ENCODE results near the gene GMDS.

Gene GMDS

DNA sequence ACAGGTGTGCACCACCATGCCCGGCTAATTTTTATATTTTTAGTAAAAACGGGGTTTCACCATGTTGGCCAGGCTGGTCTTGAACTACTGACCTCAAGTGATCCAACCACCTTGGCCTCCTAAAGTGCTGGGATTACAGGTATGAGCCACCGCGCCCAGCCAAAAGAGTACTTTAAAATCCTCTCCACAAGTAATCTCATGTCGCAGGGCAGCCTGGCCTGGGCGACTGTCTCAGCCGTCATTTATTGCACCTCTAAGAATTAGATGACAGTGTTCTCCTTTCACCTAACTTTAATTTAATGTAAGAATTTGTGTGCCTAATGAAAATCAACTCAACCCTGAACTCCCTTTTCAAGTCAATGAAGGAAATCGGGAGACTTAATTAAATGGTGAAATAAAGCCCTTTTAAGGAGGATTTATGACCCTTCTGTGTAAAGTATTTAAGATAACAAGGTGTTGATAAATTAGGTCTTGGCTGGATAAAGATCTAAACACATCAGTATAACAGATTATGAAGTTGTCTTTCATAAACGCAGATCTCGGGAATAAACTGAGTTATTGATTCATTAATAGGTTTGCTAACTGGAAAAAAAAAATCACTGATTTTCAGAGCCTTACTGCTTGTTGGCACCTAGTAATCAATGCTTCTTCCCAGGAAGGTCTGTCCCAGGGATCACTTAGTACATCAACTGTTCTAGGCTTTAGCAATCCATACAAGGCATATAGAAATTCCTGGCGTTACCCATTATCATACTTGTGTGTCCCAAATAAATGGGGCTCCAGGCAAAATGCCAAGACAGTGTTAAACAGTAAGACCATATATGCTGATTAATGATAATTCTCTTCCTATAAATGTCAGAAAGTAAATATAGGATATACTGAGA, 209.3 kb downstream of the GMDS start:
- no peak for DNase-seq (ENCODE audit: low read depth in 2 of 2)

DNA sequence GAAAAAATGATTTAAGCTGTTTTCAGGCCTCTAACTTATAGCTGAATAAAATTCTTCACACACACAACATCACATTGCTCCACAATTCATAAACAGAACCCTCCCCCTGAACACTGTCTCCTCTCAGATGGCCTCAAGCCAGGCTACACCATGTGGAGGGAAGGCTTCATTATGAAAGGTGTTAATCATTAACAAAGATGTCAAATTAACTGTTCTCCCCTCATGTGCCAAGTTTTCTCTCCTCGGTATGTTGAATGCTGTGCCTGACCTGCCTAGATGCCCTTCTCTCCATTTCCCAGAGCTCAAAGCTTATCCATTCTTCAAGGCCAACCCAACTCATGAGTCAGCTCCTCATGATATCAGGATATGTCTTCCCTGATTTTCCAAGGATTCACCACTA, 210.4 kb downstream of the GMDS start:
- DNase-seq (ENCODE audit: low read depth in 2 of 2) = no peak

DNA sequence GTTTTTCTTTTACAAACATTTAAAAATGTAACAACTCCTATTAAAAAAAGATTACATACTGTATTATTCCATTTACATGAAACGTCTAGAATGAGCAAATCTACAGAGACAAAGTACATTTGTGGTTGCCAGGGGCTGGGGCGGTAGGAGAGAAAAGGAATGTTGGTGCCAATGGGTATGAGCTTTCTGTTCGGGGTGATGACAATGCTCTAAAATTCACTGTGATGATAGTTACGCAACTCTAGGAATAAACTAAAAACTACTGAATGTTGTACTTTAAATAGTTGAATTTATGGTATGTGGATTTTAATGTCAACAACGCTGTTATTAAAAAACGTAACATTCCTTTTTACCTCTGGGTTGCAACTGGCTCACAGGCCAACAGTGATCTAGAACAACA, 211.1 kb downstream of the GMDS start:
- no peak for DNase-seq (ENCODE audit: low read depth in 2 of 2)

DNA sequence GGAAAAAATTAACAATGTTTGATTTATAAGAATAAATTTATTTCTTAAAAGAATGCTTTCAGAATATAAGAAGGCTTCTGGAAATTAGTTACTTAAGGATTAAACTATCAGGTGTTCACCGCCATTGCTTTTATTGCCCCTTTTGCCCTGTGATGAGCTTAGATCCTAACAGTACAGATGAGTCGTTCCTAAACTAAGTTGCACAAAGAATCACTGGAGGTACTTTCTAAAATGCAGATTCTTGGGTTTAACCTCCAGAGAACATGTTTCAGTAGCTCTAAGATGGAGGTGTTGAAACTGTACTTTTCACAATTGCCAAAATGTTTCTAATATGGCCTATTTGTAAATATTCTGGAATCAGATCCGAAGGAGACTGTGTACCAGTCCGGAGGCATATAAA, 211.9 kb downstream of the GMDS start:
- no peak for DNase-seq (ENCODE audit: low read depth in 2 of 2)

DNA sequence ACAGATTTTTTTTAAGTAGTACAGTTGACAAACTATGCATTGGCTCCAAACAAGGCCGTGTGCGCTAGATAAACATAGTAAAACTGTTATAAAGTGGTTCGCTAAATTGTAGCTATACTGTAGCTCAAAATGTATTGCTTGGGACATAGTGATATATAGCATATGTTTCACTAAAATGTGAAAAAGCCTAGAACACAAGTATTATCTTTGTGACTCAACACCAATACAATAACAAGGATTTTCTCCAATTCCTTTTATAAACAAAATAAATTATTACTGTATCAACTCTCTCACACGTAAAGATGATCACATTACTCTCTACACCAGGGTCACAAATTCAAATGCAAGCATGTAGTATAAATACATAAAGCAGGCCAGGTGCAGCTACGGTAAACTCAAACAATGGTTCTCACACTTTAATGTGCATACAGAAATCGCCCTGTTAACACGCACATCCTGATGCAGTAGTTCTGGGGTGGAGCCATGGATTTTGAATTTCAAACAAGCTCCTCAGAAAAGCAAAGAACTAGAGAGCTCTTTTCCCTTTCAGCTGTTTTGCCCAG, 214.6 kb downstream of the GMDS start:
- no peak for DNase-seq (ENCODE audit: low read depth in 2 of 2)

DNA sequence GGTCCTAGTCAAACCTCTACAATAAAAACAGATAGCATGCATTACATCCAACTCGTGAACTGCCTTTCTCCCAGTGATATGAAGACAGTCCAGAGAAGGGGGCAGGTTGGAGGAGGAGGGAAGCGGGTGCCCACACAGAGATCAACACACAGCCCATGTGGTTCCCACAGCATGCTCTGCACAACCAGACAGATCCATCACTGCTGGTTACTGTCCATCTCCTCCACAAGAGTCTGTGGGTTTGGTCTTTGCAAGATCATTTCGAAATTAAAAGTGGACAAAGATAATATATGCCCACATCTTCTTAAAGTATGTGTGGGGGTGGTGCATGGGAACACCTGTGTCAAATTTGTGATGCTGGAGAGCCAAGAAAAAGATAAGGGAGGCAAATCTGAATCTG, 215.5 kb downstream of the GMDS start:
- DNase-seq (ENCODE audit: low read depth in 2 of 2) = no peak

DNA sequence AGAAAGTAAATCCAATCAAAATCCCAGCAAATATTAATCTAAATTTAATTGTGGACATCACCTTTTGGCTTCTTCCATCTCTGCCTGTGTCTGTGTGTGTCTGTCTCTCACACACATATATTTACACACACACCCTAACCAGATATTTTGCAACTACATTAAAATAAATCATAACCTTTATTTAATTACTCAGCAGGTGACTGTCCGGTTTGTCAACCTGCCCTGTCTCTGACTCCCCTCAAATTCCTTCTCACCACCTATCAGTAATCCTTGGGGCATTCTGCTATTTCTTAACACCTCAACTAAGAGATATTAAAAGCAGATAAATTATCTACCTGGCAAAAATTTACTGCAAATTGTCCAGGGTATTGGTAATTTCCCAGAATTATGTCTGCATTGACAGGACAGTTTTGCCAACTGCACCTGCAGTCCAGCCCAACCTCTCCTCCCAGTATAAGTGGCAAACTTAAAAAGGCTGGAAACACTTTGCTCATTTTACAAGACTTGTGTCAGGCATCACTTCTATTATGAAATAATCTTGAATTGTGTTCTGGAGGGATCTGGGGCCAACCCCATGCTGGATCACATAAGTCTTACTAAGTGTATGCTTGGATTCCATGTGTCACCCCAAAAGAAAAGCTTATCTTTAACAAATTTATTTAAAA, 216.1 kb downstream of the GMDS start:
- DNase-seq (ENCODE audit: low read depth in 2 of 2) = no peak

DNA sequence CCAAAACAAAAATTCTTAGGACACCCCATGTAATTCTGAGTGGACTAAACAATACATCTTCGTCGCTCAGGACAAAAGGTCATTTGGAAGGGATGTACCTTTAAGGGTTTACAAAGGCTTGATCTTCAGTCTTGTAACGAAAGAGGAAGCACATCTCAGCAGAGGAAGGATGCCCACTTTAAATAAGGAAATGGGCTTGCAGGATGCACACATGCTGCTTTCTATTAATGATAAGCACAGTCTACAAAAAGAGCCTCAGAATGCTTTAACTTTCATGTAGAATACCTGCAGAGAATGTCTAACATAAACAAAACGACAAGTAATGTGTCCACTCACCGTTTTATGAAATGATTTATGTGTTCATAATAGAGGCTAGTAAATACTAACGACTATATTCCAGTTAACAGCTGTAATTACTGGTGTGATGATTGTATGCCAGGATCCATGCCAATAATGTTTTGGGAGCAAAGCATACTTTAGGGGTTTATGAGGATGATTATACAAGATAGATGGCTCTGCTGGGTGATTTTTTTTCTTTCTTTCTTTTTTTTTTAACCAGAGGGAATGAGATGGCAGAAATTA, 216.9 kb downstream of the GMDS start:
- no peak for DNase-seq (ENCODE audit: low read depth in 2 of 2)

DNA sequence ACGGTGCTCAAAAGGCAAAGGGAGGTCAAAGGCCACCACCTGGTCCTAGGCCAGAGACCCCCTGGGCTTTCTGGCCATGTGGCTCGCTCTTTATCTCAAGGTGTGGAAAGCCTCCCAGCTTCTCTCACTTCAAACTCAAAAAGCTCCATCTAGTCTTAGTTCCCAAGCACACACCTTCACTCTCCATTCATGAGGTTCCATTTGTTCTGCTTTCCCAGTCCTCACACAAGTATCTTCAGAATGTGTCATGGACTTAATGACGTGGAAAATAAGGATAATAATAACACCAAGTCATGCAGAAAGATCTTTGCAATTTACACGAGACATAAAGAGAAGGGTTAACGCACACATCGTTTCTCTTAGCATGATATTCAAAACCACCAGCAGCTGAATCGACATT, 219.3 kb downstream of the GMDS start:
- DNase-seq (ENCODE audit: low read depth in 2 of 2) = no peak

DNA sequence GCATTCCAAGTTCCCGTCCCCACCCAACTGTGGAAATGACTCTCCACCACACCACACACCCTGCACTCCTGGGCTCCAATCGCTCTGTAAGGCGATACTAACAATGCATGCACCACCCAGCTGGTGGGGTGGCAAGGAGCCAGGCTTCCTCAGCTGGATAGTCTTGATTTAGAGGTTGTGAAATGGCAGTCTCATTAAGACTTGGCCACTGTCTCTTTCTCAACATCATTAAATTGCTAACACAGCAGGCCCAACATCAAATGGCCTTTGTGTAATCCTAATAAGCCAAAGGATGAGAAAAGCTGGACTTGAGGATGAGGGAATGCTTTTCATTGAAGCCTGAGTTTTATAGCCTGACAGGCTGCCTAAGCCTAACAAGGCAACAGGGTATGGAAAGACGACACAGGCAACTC, 223.7 kb downstream of the GMDS start:
- DNase-seq (ENCODE audit: low read depth in 2 of 2) = no peak

DNA sequence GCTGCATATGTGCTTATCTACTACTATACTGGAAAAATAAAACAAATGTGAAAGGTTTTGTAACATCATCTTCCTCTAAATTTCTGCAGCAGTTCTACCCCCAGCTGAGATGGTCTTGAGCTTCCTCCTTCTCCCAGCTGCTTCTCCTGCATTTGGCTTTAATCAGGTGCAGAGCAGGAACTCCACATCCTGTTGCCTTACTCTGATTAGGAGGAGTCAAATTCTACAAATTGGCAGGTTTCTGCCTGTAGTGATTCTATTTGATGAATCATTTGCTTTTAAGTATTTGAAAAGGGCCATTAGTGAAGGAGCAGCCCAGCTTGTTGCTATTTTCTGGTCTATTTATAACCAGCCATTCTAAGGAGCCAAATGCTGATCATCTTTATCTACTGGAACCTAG, 224.5 kb downstream of the GMDS start:
- no peak for DNase-seq (ENCODE audit: low read depth in 2 of 2)

DNA sequence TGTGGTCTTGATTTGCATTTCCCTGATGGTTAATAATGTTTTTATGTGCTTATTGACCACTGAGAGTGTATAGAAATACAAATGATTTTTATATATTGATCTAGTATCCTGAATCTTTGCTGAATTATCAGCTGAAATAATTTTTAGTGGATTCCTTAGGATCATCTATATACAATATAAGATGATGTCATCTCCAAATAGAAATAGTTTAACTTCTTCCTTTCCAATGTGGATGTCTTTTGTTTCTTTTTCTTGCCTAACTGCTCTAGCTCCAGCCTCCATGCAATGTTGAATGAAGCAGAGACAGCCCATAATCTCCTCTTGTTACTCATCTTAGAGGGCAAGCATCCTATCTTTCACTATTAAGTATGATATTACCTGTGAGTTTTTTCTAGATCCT, 226.4 kb downstream of the GMDS start:
- no peak for DNase-seq (ENCODE audit: low read depth in 2 of 2)

DNA sequence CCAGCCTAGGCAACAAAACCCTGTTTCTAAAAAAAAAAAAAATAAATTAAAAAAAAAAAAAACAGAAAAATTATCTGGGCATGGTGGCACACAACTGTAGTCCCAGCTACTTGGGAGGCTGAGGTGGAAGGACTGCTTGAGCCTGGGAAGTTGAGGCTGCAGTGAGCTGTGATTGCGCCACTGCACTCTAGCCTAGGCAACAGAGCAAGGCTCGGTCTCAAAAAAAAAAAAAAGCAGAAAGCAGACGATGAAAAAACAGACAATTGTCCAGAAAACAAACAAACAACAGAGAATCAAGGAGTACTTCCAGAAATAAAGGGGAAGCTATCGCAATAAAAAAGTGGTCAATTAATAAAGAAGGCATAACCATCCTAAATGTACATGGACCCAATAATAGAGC, 229.4 kb downstream of the GMDS start:
- DNase-seq (ENCODE audit: low read depth in 2 of 2) = no peak

DNA sequence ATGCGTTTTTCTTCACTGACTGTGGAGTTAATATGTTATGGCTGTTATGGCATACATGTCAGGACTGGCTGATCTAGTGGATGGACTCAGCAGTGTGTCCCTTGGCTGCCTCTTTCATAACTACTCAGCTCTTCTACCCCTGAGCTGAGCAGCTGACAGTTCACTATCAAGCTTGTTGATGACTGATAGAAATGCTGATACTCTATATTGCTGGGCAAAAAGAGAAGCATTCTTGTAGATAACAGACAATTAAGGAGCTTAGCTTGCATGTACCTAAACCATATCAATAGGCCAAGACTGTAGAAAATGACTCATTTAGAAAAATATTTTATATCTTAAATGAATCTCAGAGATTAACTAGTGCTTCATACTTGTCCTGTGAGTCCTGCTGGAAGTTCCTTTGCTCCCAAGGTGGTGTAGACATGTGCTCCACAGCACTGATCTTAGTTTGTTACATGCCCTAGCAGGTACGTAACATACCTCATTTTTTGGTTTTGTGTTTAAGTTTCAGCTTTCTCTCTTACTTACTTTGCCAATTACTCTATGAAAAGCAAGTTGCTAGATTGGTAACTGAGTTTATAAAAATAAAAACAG, 236.9 kb downstream of the GMDS start:
- no peak for DNase-seq (ENCODE audit: low read depth in 2 of 2)

DNA sequence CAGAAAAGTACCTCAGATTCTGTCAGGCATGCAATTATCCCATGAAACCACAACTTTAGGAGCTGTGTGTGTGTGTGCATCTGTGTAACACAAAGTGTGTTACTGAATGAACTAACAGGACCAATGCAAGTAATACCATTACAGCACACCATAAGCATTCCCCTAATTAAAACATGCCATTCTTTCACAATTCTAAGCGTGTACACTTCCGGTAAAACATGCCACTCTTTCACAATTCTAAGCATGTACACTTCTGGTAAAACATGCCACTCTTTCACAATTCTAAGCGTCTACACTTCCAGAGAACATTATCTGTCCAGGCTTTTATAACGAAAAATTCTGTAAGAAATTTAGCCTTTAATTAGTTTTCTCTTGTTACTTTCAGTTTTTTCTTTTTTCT, 238.2 kb downstream of the GMDS start:
- DNase-seq (ENCODE audit: low read depth in 2 of 2) = no peak

DNA sequence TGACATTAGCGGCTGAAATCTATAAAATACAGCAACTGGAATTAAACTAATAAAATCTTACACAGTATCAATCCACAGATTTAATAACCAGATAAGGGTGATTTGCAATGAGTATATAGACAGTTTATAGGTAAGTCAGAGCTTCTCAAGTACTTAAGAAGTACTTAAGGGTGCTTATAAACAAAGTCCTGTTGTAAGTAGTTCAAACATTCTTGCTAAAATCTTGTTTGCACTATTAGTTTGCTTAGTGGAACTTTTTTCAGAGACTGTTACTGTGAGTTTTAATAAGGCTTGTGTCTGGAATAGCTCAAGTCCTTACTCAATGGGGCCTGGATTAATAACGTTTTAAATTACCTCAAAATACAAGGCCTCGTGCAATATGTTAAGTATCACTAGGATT, 240.5 kb downstream of the GMDS start:
- no peak for DNase-seq (ENCODE audit: low read depth in 2 of 2)

DNA sequence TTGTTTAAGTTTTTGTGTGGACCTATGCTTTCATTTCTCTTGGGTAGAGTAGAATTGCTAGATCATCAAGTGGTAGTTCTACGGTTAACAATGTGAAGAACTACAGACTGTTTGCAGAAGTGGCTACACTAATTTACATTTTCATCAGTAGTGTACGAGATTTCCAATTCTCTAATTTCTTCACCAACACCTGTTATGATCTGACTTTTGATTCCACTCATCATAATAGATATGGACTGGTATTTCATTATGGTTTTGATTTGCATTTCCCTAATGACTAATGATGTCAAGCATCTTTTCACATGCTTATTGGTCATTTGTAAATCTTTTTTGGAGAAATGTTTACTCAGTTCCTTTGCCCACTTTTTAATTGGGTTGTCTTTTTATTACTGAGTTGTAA, 244.4 kb downstream of the GMDS start:
- no peak for DNase-seq (ENCODE audit: low read depth in 2 of 2)

DNA sequence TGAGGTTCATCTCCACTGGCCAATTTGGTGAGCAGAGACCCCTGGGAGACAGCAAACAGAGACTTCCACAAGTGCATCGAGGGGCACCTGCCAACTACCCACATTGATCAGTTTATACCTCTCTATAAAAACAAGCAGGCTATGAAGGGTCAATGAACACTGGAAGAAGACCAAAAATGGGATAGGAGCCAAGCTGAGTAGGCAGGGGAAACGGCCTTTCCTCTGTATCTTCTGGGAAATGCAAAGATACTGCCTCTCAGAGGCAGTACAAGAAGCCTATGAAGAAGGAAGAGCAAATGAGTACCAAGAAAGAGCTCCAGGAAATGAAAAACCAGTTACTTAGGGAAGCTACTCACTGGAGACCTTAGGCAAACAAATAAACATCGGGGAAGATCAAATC, 247.7 kb downstream of the GMDS start:
- no peak for DNase-seq (ENCODE audit: low read depth in 2 of 2)

DNA sequence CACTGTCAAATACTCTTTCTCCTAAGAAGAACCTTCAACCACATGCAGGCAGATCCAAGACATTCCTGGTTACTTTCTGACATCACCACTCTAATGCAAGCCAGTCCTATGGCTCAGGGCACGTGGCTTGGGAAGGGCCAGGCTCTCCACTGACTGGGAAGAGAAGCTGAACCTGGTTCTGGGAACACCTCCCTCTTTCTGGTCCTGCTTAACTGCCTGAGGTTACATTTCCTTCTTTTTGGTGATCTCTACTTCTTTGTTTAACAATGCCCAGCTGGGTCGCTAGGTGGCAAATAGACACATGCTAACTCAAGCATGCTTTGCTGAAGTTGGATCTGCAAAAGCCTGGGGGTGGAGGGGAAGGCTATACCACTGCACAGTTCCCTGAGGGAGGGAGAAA, 249.8 kb downstream of the GMDS start:
- no peak for DNase-seq (ENCODE audit: low read depth in 2 of 2)

DNA sequence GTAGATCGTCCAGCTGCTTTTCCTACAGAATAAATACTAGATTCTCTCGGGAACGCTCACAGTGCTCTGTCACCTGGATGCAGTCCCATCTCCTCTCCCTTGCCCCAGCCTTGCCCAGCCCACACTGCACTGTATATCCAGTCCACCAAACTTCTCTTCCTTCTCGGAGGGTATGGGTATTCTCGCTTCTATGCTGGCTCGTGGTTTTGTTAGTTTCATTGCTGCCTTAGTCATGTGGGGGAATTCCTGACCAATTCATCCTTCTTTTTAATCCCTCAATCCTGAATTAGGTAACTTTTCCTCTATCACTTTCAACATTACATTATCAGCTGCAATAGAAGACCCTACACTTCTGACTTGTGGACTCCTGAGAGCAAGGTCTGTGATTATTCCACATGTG, 252.4 kb downstream of the GMDS start:
- no peak for DNase-seq (ENCODE audit: low read depth in 2 of 2)

DNA sequence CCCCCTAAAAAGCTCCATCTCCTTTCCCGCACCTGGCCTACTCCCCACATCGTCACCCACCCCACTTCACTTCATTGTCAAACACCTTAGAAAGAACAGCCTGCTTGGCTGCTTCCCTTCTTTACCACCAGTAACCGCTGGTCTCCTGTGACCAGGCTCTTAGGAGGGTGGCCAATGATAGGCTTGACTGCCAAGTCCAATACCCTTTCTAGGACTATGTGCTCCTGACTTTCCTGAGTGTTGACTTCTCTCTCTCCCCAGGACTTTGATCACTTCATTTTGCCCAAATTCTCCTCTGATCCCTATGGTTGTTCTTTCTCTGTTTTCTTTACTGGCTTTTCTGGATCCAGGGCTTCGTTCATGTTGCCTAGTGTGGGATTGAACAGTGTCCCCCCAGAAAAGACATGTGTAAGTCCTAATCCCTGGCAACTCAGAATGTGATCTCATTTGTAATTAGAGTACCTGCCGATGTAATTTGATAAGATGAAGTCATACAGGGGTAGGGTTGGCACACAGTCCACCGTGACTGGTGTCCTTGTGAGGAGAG, 254.0 kb downstream of the GMDS start:
- DNase-seq (ENCODE audit: low read depth in 2 of 2) = no peak

DNA sequence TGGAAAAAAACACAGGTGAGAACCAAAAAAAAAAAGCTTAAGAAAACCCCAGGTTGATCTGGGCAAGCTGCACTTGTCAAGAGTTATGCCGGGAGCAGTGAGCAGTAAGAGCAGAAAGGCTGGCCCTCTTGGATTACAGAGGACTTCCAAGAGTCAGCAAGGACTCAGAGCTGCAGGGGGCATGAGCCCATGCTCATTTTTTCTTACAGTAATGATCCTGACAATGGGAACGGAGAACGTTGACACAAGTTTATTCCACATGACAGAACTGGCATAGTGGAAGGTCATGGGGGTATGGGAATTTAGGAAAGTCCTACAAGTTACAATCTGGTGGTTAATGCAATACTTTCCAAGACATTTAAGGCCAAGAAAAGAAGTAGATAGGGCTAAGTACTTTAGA, 256.6 kb downstream of the GMDS start:
- no peak for DNase-seq (ENCODE audit: low read depth in 2 of 2)
